ENCODE results near the gene SKIC2.

The SKIC2 gene

DNA sequence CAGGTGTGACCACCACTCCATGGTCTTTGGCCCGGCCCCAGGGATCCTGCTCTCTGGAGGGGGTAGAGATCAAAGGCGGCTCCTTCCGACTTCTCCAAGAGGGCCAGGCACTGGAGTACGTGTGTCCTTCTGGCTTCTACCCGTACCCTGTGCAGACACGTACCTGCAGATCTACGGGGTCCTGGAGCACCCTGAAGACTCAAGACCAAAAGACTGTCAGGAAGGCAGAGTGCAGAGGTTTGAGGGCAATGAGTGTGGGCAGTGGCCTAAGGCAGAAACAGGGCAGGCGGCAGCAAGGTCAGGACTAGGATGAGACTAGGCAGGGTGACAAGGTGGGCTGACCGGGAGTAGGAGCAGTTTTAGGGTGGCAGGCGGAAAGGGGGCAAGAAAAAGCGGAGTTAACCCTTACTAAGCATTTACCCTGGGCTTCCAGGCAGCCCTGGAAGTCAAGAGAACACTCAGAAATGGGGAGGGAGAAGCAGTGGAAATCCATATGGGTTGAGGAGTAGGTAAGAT, 12.5 kb upstream of the SKIC2 start:
- DNase-seq: no peak

DNA sequence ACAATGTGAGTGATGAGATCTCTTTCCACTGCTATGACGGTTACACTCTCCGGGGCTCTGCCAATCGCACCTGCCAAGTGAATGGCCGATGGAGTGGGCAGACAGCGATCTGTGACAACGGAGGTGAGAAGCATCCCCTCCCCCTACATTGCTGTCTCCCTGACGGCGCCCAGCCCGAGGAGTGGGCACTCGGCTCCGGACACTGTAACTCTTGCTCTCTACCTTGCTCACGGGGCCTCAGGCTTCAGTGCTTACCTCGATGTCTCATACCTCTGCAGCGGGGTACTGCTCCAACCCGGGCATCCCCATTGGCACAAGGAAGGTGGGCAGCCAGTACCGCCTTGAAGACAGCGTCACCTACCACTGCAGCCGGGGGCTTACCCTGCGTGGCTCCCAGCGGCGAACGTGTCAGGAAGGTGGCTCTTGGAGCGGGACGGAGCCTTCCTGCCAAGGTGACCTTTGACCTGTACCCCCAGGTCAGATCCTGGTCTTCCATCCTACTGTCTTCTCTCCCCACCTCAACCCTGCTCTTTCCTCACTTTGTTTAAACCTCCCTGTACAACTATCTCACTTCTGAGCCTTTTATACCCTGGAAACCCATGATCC, 11.8 kb upstream of the SKIC2 start:
- no peak for DNase-seq

DNA sequence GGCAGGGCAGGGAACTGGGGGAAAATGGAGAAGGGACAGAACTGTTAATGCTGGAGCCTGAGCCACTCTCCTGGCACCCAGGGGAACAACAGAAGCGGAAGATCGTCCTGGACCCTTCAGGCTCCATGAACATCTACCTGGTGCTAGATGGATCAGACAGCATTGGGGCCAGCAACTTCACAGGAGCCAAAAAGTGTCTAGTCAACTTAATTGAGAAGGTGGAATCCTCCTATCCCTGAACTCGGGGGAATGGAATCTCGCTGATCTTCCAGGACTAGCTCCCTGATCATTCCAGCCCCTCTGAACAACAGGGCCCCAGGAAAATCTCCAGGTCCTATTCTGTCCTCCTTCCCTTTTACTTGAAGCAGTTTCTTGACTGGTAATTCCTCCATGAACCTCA, 11.1 kb upstream of the SKIC2 start:
- no peak for DNase-seq

DNA sequence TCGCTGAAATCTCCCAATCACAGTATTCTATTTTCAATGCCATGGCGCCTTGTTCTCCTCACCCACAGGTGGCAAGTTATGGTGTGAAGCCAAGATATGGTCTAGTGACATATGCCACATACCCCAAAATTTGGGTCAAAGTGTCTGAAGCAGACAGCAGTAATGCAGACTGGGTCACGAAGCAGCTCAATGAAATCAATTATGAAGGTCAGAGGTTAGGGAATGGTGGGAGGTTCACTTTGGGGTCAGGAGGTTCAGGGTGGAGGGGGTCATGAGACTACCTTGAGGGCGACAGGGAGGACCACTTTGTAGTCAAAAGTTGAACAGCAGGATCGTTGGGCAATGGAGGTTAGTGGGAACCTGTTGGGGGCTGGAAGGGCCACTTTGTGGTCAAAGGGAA, 10.7 kb upstream of the SKIC2 start:
- DNase-seq: no peak

DNA sequence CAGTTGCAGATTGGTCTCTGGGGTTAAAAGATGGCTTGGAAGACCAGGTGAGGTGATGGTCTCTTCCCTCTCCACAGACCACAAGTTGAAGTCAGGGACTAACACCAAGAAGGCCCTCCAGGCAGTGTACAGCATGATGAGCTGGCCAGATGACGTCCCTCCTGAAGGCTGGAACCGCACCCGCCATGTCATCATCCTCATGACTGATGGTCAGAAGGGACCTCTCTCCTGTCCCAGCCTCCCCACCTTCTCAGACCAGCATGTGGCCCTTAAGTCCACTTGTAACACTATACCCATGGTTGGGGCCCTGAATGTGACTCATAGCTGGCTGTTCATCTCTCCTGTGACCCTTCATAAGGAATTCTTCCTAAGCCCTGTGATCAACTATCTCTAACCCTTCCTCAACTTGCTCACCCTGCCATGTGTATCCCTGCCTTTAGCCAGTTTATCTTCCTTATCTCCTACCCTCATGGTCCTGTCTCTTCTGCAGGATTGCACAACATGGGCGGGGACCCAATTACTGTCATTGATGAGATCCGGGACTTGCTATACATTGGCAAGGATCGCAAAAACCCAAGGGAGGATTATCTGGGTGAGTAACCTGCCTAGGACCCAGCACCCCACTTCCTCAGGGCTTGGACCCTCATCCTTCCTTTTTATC, 10.1 kb upstream of the SKIC2 start:
- DNase-seq: no peak

DNA sequence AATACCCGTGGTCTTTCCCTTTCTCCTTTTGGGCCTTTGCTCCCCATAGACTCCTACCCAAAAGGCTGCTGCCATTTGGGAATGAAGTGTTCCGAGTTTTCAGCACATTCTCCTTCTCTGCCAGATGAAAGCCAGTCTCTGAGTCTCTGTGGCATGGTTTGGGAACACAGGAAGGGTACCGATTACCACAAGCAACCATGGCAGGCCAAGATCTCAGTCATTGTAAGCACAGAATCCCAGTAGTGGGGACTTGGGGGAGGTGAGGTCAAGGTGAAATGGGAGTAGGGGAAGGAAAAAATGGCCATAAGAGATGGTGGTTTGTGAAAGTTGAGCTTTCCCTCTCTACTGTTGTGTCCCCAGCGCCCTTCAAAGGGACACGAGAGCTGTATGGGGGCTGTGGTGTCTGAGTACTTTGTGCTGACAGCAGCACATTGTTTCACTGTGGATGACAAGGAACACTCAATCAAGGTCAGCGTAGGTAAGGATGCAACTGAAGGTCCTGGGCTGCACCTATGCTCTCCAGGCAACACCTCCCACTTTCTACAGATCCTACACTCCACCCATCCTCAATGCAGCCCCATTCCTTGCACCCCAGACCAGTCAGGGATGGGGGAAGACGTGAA, 8.9 kb upstream of the SKIC2 start:
- no peak for DNase-seq

DNA sequence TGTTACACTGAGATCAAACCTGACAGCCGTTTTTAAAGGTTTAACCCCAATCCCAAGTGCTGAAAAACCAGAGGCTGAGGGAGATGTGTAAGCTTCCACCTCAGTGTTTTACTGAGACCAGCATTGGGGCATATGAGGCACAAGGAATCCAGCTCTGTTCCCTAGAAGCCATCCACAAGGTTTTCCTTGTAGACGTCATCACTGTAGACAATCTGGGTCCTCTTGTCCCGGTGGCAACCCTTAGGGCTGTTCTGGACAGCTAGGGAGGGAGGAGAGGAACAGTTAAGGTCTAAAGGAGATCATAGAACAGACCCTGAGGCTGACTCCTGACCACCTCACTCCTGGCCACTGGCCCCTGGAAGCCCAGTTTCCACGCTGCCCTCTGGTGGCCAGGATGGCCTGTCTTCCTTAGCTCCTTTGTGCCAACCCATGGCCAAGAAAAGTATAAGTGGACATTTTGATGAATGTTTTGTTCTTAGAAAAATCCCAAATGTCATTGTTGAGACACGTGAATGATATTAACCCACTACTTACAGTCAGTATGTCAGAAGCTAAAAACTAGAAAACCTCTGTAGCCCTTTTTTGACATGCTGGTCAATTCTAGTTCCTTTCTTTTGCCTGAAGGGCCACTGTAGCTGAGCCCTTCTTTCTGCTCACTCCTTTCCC, 6.7 kb upstream of the SKIC2 start:
- no peak for DNase-seq

DNA sequence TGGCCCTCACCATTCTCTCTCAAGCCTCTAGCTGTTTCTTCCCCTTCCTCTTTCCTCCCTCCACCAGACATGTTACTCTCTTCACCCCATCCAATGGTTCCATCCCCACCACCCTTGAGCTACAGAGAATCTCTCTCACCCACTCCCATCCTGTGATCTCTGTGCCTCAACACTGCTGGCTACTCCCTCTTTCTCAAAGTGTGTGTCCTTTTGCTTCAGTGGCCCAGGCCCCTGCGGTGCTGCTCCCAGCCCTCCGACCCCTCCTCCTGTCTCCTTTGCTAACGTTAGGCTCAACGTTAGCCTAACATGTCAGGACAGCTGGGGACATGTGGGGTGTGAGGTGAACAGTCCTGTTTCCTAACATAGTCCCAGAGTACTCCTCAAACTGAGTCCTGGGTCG, 6.1 kb upstream of the SKIC2 start:
- DNase-seq: no peak

DNA sequence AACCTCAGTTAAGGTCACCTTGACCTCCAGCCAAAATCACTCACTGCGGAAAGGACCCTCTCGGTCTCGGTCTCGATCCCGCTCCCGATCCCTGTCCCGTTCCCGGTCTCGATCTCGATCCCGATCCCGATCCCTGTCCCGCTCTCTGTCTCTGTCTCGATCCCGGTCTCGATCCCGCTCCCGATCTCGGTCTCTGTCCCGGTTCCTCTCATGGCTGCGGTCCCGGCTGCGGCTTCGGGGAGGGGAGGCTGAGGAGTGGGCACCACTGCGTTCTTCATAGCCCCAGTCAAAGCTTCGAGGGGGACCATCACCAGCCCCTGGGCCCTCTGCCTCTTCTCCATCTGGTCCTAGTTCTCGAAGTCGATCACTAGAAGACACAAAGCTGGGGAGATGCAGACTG, 4.5 kb upstream of the SKIC2 start:
- no peak for DNase-seq

DNA sequence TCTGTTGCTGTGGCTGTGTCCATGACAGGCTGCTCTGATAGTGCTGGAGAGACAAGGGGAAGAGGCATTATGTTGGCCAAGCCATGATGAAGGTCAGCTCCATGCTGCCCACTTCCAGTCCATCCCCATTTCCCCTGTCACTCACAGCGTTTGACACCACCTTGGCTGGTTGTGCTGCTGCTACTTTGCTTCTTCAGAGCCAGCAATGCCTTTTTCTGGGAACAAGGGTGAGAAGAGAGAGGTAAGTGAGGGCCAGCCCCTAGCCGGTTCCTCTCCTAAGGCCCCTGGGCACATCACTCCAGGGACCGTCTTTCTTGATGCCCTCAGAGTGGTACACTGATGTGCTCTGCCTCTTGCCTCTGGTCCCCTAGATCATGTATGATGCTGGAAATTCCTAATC, 2.2 kb upstream of the SKIC2 start:
- DNase-seq: no peak

DNA sequence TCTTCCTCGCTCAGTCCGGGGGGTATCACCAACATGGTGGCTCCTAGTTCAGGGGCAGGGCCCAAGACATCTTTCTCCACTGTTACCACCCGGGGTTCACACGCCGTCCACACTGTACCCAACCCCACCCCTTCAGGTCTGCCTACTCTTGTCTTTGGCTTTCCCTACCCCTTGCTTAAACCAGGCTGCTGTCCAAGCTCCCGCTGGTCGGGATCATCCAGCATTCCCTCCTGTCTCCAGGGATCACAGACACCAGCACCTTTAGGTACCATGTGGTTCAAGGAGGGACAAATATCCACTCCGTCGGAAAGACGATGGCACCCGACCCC, 599 bp upstream of the SKIC2 start:
- DNase-seq: no peak

DNA sequence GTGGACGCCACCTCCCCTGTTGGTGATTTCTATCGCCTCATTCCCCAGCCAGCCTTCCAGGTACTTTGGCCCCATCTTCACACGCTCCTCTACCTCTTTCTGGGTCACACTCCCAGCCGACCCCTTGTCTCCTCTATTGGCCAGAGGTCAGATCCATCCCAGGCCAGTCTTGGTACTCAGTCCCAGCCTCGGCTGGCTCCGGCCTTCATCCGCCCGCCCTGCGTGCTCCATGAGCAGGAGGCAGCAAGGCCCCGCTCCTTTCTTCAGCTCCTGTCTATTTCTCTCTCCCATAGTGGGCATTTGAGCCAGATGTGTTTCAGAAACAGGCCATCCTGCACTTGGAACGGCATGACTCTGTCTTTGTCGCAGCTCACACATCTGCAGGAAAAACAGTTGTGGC, 2.6 kb downstream of the SKIC2 start:
- no peak for DNase-seq

DNA sequence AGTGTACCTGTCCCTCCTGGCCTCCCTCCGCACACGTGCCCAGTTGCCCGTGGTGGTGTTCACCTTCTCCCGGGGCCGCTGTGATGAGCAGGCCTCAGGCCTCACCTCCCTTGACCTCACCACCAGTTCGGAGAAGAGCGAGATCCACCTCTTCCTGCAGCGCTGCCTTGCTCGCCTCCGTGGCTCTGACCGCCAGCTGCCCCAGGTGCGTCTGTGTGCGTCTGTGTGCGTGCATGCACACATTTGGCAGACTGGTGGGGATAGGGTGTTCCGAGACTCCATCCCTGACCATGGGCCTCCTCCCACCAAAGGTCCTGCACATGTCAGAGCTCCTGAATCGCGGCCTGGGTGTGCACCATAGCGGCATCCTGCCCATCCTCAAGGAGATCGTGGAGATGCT, 4.9 kb downstream of the SKIC2 start:
- DNase-seq: no peak

DNA sequence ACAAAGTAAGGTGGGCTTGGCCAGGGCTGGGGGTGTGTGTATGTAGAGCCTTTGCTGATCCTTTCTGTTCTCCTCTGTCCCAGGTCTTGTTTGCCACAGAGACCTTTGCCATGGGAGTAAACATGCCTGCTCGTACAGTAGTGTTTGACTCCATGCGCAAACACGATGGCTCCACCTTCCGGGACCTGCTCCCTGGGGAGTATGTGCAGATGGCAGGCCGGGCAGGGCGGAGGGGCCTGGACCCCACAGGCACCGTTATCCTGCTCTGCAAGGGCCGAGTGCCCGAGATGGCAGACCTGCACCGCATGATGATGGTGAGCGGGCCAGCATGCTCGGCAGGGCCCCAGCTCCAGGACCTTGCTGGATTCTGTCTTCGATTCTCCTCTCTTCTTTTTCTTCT, 6.7 kb downstream of the SKIC2 start:
- no peak for DNase-seq

DNA sequence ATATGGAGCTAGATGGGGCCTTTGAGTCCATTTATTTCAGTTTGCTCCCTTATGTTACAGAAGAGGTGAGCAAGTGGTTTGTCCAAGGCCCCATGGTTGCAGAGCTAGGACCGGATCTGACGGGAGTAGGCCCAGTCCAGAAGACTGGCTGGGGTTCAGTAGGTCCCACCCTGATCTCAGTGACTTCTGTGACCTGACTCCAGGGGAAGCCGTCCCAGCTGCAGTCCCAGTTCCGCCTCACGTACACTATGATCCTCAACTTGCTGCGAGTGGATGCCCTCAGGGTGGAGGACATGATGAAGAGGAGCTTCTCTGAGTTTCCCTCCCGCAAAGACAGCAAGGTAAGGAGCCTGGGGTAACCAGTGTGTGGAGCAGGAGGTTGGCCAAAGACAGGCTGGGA, 7.5 kb downstream of the SKIC2 start:
- no peak for DNase-seq

DNA sequence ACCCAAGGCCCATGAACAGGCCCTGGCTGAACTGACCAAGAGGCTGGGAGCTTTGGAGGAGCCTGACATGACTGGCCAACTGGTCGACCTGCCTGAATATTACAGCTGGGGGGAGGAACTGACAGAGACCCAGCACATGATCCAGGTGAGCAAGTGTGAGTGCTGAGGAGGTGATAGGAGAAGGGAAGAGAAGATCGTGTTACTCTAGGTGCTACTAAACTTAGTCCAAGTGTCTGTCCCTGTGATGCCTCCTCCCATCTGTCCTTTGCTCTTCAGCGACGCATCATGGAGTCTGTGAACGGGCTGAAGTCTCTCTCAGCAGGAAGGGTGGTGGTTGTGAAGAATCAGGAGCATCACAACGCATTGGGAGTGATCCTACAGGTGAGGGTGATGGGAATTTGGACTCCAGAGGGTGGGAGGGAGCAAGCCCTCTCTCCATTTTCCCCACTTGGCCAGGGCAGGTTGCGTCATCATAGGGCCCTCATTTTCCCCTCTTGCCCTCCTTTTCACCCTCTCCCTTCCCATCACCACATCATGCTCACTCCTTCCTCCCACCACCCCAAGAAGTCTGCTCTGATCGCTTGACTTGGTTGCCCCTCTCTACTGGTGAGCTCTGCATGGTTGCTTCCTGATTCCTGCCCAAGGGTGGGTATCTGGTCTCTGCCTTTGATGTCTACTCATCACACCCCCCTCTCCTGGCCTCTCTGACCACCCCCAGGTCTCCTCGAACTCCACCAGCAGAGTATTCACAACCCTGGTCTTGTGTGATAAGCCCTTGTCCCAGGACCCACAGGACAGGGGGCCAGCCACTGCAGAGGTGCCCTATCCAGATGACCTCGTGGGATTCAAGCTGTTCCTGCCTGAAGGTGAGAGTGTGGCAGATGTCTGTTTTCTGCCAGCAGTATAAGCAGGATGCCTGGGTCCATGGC, 8.3 kb downstream of the SKIC2 start:
- no peak for DNase-seq

DNA sequence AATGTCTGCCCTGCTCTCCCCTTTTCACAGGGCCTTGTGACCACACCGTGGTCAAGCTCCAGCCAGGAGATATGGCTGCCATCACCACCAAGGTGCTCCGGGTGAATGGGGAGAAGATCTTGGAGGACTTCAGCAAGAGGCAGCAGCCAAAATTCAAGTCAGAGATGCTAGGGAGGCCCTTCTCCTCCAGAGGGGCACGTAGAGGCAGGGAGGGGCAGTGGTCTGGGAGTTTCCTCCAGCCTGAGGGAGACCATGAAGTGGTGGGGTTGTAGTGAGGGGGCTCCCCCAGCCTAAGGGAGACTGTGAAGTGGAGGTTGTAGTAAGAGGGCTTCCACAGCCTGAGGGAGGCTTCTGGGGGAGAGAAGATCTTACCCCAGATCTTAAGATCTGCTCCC, 8.9 kb downstream of the SKIC2 start:
- DNase-seq: no peak

DNA sequence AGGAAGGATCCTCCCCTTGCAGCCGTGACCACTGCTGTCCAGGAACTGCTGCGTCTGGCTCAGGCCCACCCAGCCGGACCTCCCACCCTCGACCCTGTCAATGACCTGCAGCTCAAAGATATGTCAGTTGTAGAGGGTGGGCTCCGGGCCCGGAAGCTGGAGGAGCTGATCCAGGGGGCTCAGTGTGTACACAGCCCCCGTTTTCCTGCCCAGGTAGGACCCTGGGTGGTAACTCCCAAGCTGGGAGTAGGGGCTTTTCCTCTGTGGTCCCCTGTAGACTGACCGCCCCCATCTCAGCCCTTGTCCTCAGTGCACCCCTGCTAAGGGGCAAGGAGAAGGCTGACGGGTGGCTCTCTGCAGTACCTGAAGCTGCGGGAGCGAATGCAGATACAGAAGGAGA, 9.4 kb downstream of the SKIC2 start:
- DNase-seq: no peak

DNA sequence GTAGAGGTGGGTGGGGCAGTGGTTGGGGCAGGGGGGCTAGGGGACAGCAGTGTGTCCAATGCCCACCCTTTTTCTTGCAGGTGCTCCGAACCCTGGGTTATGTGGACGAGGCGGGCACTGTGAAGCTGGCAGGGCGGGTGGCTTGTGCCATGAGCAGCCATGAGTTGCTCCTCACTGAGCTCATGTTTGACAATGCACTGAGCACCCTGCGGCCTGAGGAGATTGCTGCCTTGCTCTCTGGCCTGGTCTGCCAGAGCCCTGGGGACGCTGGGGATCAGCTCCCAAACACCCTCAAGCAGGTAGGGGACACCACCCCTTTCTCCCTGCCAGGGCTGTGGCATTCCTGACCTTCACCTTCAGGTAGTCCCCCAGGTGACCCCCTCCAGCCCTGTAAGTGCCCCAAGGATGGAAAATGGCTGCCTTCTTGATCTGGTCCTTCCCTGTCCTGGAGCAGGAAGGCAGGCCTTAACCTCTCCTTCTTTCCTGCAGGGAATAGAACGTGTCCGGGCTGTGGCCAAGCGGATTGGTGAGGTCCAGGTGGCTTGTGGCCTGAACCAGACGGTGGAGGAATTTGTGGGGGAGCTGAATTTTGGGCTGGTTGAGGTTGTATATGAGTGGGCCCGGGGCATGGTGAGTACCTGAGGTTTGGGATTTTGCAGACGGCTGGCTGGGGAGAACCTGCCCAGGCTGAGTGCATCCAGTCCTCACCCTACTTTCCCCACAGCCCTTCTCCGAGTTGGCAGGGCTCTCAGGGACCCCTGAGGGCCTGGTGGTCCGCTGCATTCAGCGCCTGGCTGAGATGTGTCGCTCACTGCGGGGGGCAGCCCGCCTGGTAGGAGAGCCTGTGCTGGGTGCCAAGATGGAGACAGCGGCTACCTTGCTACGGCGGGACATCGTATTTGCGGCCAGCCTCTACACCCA, 10.1 kb downstream of the SKIC2 start:
- DNase-seq: no peak

DNA sequence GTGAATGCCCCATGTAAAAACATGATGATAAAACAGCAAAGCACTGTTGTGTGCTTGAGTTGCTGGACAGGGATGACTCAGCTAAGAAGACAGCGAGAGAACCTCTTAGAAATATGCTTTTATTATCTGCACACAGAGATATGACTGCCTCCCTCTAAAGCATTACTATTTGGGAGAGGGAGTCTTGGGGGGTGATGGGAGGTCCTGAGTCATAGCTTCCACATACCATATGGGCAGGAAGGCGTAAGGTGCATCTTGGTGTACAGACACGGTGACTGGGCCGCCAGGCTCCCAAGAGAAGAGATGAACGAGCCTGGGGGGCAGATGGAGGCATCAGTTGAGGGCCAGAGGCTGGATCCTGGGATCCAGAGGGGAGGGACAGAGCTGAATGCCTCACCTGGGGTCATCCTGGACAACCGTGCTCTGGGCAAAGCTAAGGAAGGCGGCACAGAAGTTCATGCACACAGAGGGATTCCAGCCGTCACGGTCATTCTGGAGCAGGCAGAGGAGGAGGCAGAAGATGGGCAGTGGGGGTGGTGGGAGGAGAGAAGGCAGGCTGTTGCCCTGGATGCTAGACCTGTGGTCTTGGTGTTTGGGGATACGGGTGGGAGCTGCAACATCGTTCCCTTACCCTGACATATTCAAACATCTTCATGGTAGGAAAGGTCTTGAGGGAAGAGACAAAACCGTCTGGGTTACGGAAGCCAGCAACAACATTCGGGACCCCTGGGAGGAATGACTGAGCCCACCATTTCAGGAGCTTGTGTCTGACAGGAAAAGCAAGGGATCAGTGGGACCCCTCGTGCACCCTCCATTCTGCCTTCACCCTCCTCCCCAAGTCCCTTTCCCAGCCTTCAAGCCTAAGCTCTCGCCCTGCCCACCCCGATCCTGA, 11.0 kb downstream of the SKIC2 start:
- DNase-seq: no peak

All from NCI-H524 treated with DMSO at 0.1 percent for 48 hours (cell line).